H9 (cell line): ENCODE data around the gene APAF1. TPM values are rescaled to one million over a fixed set of nuclear protein-coding genes. Genes with fewer than 3 reads are reported as not detected.

Experiments
- DNase-seq: peaks from one replicate; pipeline ENCODE4 v3.0.0-alpha.2; 2017
- H2AFZ ChIP-seq: one replicate; pipeline ENCODE4 v1.6.1; 2013; ENCODE audit warnings: mild to moderate bottlenecking, low read length, control low read depth, moderate library complexity
- H2AK5ac ChIP-seq: 2 replicates; pipeline ENCODE4 v1.6.1; 2013; ENCODE audit warnings: low read length, control low read depth, mixed read lengths; ENCODE audit not compliant: insufficient read length
- H2BK120ac ChIP-seq: one replicate; pipeline ENCODE4 v1.6.1; 2013; ENCODE audit warnings: low read depth, mild to moderate bottlenecking, low read length, control low read depth, inconsistent platforms; ENCODE audit not compliant: poor library complexity, severe bottlenecking
- H2BK12ac ChIP-seq: 2 replicates; pipeline ENCODE4 v1.6.1; 2013; ENCODE audit warnings: low read length, control low read depth, mixed read lengths, low read depth; ENCODE audit not compliant: insufficient read length
- H2BK15ac ChIP-seq: 2 replicates; pipeline ENCODE4 v1.6.1; 2013; ENCODE audit warnings: low read depth, low read length, control low read depth
- H2BK20ac ChIP-seq: one replicate; pipeline ENCODE4 v1.6.1; 2013; ENCODE audit warnings: low read depth, mild to moderate bottlenecking, low read length, control low read depth, inconsistent platforms; ENCODE audit not compliant: poor library complexity, severe bottlenecking
- H2BK5ac ChIP-seq: 2 replicates; pipeline ENCODE4 v1.6.1; 2013; ENCODE audit warnings: low read length, control low read depth, mixed read lengths; ENCODE audit not compliant: insufficient read length
- H3K14ac ChIP-seq: 2 replicates; pipeline ENCODE4 v1.6.1; 2013; ENCODE audit warnings: low read length, control low read depth; ENCODE audit not compliant: insufficient read depth
- H3K18ac ChIP-seq: 2 replicates; pipeline ENCODE4 v1.6.1; 2013; ENCODE audit warnings: low read depth, mild to moderate bottlenecking, mixed read lengths, low read length, control low read depth; ENCODE audit not compliant: insufficient read length
- H3K23ac ChIP-seq: 2 replicates; pipeline ENCODE4 v1.6.1; 2013; ENCODE audit warnings: low read length, control low read depth, mixed read lengths, low read depth; ENCODE audit not compliant: insufficient read length
- H3K23me2 ChIP-seq: 2 replicates; pipeline ENCODE4 v1.6.1; 2013; ENCODE audit warnings: low read depth, mild to moderate bottlenecking, mixed read lengths, low read length, control low read depth; ENCODE audit not compliant: insufficient read length, poor library complexity, severe bottlenecking
- H3K27ac ChIP-seq: 2 replicates; pipeline ENCODE4 v1.5.1; 2013; ENCODE audit warnings: low read length, control low read depth, mixed read lengths, low read depth; ENCODE audit not compliant: insufficient read length
- H3K27me3 ChIP-seq: 2 replicates; pipeline ENCODE4 v1.6.1; 2013; ENCODE audit warnings: low read length, control low read depth, inconsistent platforms; ENCODE audit not compliant: insufficient read depth
- H3K4ac ChIP-seq: 2 replicates; pipeline ENCODE4 v1.6.1; 2013; ENCODE audit warnings: low read depth, mild to moderate bottlenecking, control low read depth, inconsistent platforms, low read length, moderate library complexity
- H3K4me1 ChIP-seq: 2 replicates; pipeline ENCODE4 v1.6.1; 2013; ENCODE audit warnings: low read length, control low read depth, inconsistent platforms; ENCODE audit not compliant: insufficient read depth
- H3K4me2 ChIP-seq: 2 replicates; pipeline ENCODE4 v1.6.1; 2013; ENCODE audit warnings: low read length, control low read depth, mixed read lengths; ENCODE audit not compliant: insufficient read length, insufficient read depth
- H3K56ac ChIP-seq: 2 replicates; pipeline ENCODE4 v1.6.1; 2013; ENCODE audit warnings: low read depth, mild to moderate bottlenecking, mixed read lengths, low read length, control low read depth; ENCODE audit not compliant: insufficient read length
- H3K79me1 ChIP-seq: 2 replicates; pipeline ENCODE4 v1.6.1; 2013; ENCODE audit warnings: low read depth, mild to moderate bottlenecking, moderate library complexity, low read length, control low read depth, inconsistent platforms; ENCODE audit not compliant: insufficient read depth, poor library complexity, severe bottlenecking
- H3K79me2 ChIP-seq: 2 replicates; pipeline ENCODE4 v1.6.1; 2013; ENCODE audit warnings: low read length, control low read depth, inconsistent platforms; ENCODE audit not compliant: insufficient read depth
- H3K9ac ChIP-seq: 2 replicates; pipeline ENCODE4 v1.6.1; 2013; ENCODE audit warnings: low read length, control low read depth, mixed read lengths; ENCODE audit not compliant: insufficient read length; ENCODE audit errors: extremely low read depth
- H3K9me3 ChIP-seq: one replicate; pipeline ENCODE4 v1.6.1; 2013; ENCODE audit warnings: low read depth, low read length, inconsistent platforms; ENCODE audit not compliant: control insufficient read depth
- H3T11ph ChIP-seq: one replicate; pipeline ENCODE4 v1.6.1; 2013; ENCODE audit warnings: mild to moderate bottlenecking, low read length, control low read depth, inconsistent platforms
- H4K20me1 ChIP-seq: one replicate; pipeline ENCODE4 v1.6.1; 2013; ENCODE audit not compliant: control insufficient read depth, insufficient read length, insufficient read depth
- H4K5ac ChIP-seq: 2 replicates; pipeline ENCODE4 v1.6.1; 2013; ENCODE audit warnings: low read depth, mild to moderate bottlenecking, mixed read lengths, low read length, control low read depth; ENCODE audit not compliant: insufficient read length
- H4K8ac ChIP-seq: replicated peaks from 2 replicates; pipeline ENCODE4 v1.6.1; 2013; ENCODE audit warnings: low read length, control low read depth, mixed read lengths, low read depth; ENCODE audit not compliant: insufficient read length
- H4K91ac ChIP-seq: 2 replicates; pipeline ENCODE4 v1.6.1; 2013; ENCODE audit warnings: low read depth, mild to moderate bottlenecking, moderate library complexity, mixed read lengths, low read length, control low read depth; ENCODE audit not compliant: insufficient read length
- H3K27ac Mint-ChIP-seq, 3 experiments: 2 replicates in 2 of 3; 3 replicates in 1 of 3; pipeline ENCODE4 v1.8.0; 2020 to 2021; ENCODE audit warnings: mixed read lengths in 3 of 3, mild to moderate bottlenecking in 1 of 3, moderate library complexity in 1 of 3
- H3K27me3 Mint-ChIP-seq: 2 replicates; pipeline ENCODE4 v1.8.0; 2021; ENCODE audit warnings: low read depth, mild to moderate bottlenecking, moderate library complexity, mixed read lengths
- H3K36me3 Mint-ChIP-seq, 3 experiments: 2 replicates in 2 of 3; 3 replicates in 1 of 3; pipeline ENCODE4 v1.8.0; 2020 to 2021; ENCODE audit warnings: low read depth in 3 of 3, mixed read lengths in 3 of 3; ENCODE audit not compliant: insufficient read depth in 1 of 3
- H3K4me1 Mint-ChIP-seq, 2 experiments: 2 replicates each; pipeline ENCODE4 v1.8.0; 2020; ENCODE audit warnings: mixed read lengths in 2 of 2
- H3K4me3 Mint-ChIP-seq, 2 experiments: 2 replicates in 1 of 2; 3 replicates in 1 of 2; pipeline ENCODE4 v1.8.0; 2020 to 2021; ENCODE audit warnings: mild to moderate bottlenecking in 2 of 2, mixed read lengths in 2 of 2, moderate library complexity in 1 of 2
- H3K9me3 Mint-ChIP-seq, 2 experiments: 2 replicates in 1 of 2; 3 replicates in 1 of 2; pipeline ENCODE4 v1.8.0; 2020; ENCODE audit warnings: mild to moderate bottlenecking in 2 of 2, mixed read lengths in 2 of 2, moderate library complexity in 1 of 2
- WGBS: extraction: QIAGEN DNeasy Blood & Tissue Kit; methylation state at CpG from one replicate; pipeline ENCODE4 v1.1.7; 2013; ENCODE audit warnings: missing lambda C conversion rate, low lambda C conversion rate, mixed read lengths; ENCODE audit not compliant: insufficient read length; ENCODE audit errors: extremely low coverage; 5-methylcytosine and 5-hydroxymethylcytosine counted together
- total RNA-seq: library from RNA; stranded (reverse); gene quantifications from 2 replicates; pipeline ENCODE4 v1.2.1, GENCODE V29; 2021
- TF ChIP-seq, protein P1 (sequence below): fragments of 200-600 bp; sonication (generic); conservative IDR thresholded peaks from 3 replicates; pipeline ENCODE4 v1.8.0; 2021; ENCODE audit warnings: antibody characterized with exemption, mild to moderate bottlenecking

The APAF1 gene
- total RNA-seq, 1 experiment from 2014 or later, result 16.5 TPM

DNA sequence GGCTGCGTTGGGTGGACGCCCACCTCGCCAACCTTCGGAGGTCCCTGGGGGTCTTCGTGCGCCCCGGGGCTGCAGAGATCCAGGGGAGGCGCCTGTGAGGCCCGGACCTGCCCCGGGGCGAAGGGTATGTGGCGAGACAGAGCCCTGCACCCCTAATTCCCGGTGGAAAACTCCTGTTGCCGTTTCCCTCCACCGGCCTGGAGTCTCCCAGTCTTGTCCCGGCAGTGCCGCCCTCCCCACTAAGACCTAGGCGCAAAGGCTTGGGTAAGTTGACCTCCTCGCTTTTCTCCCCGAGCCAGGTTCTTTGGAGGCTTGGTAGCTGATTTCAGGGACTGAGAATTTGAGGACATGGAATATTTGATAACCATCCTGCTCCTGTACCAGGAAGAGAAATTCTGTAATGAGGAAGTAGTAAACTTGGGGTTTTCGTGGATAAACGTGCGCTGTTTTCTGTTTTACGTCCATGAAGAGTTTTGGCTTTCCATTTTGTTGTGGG is 530 bp downstream of the APAF1 start:
- Histone ChIP-seq H2BK5ac (no peak overlapping the region), H3K9me3 (no peaks in the 10 kb centered on the region), H2AK5ac (no peak overlapping the region), H2BK15ac (no peak overlapping the region), H3K27me3 (no peaks in the 10 kb centered on the region), H3K23ac (no peak overlapping the region), H2BK20ac (no peak overlapping the region), H3K14ac (no peak overlapping the region), H3K56ac (no peak overlapping the region), H4K91ac (no peak overlapping the region), H3K23me2 (no peaks in the 10 kb centered on the region), H3T11ph (no peak overlapping the region), H2BK12ac (no peak overlapping the region), H3K18ac (no peak overlapping the region), H4K8ac (no peak overlapping the region), H3K4me1 (no peaks in the 10 kb centered on the region; the same call in 1 of the 2 replicates), H3K79me1 (no peaks in the 10 kb centered on the region), H4K5ac (no peak overlapping the region), H3K4me2 (peak overlapping the region; percentile 47), H4K20me1 (peaks cover 3% of the 10 kb centered on the region), H3K4ac (no peak overlapping the region), H3K9ac (peak overlapping the region; percentile 67), H3K27ac (no peak overlapping the region), H2AFZ (no peak overlapping the region), H3K79me2 (no peaks in the 10 kb centered on the region; the same call in 1 of the 2 replicates), H2BK120ac (no peak overlapping the region)
- DNase-seq, result no peak
- Mint-ChIP-seq H3K36me3 (peaks cover 10 to 25% (median 19%) of the 10 kb centered on the region in 3 experiments), H3K4me1 (peaks cover 12 to 18% of the 10 kb centered on the region in 2 experiments), H3K9me3 (no peaks in the 10 kb centered on the region; a peak in 1 of 5 replicates), H3K4me3 (peak overlapping the region; percentile 94 to 97), H3K27ac (no peak overlapping the region), H3K27me3 (no peaks in the 10 kb centered on the region)
- TF ChIP-seq, protein P1, sequence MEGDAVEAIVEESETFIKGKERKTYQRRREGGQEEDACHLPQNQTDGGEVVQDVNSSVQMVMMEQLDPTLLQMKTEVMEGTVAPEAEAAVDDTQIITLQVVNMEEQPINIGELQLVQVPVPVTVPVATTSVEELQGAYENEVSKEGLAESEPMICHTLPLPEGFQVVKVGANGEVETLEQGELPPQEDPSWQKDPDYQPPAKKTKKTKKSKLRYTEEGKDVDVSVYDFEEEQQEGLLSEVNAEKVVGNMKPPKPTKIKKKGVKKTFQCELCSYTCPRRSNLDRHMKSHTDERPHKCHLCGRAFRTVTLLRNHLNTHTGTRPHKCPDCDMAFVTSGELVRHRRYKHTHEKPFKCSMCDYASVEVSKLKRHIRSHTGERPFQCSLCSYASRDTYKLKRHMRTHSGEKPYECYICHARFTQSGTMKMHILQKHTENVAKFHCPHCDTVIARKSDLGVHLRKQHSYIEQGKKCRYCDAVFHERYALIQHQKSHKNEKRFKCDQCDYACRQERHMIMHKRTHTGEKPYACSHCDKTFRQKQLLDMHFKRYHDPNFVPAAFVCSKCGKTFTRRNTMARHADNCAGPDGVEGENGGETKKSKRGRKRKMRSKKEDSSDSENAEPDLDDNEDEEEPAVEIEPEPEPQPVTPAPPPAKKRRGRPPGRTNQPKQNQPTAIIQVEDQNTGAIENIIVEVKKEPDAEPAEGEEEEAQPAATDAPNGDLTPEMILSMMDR, result no peak
- no CpG with 5 or more reads among the region's 24 CpGs for WGBS
